H1 (cell line): ENCODE results near the gene PDE2A. TPM values are rescaled to one million over a fixed set of nuclear protein-coding genes. Genes with fewer than 3 reads are reported as not detected.
A peak's percentile ranks its signal among the peaks of the same experiment; 100 is the strongest.

Experiments used
- CTCF ChIA-PET: fragments of 300-600 bp; sonication (Branson Sonifier 250); formaldehyde crosslinking; loops from one replicate; lab custom pipeline; 2021; ENCODE audit not compliant: partially characterized antibody; lab: Charles Lee
- POLR2A ChIA-PET: fragments of 300-600 bp; sonication (Branson Sonifier 250); formaldehyde crosslinking; loops from one replicate; lab custom pipeline; 2021; ENCODE audit warnings: inconsistent platforms; ENCODE audit not compliant: partially characterized antibody; lab: Charles Lee
- DNase-seq, 2 experiments: peaks; one replicate each; pipeline versions ENCODE4 v3.0.0 to v3.0.0-alpha.2; 2010 to 2022; ENCODE audit warnings: low spot score in 2 of 2, low read depth in 1 of 2, mixed read lengths in 1 of 2
- FAIRE-seq: peaks from 2 replicates; lab custom pipeline; 2011; peaks lifted over from hg19 to GRCh38; lab: Jason Lieb, UNC
- H2AFZ ChIP-seq: 2 replicates; pipeline ENCODE4 v1.8.1; 2012; ENCODE audit warnings: low read length, inconsistent platforms
- H2AK5ac ChIP-seq: 2 replicates; pipeline ENCODE4 v1.6.1; 2013; ENCODE audit warnings: low read depth, low read length
- H2BK120ac ChIP-seq: replicated peaks from 2 replicates; pipeline ENCODE3; 2013; ENCODE audit warnings: low read depth, low read length, inconsistent platforms
- H2BK12ac ChIP-seq: 2 replicates; pipeline ENCODE4 v1.6.1; 2013; ENCODE audit warnings: low read depth, low read length
- H2BK15ac ChIP-seq: 2 replicates; pipeline ENCODE4 v1.6.1; 2013; ENCODE audit warnings: low read length
- H2BK20ac ChIP-seq: 2 replicates; pipeline ENCODE4 v1.6.1; 2013; ENCODE audit warnings: low read length
- H2BK5ac ChIP-seq: 2 replicates; pipeline ENCODE4 v1.6.1; 2013; ENCODE audit warnings: low read depth, low read length
- H3K14ac ChIP-seq: 2 replicates; pipeline ENCODE4 v1.6.1; 2013; ENCODE audit warnings: inconsistent platforms; ENCODE audit not compliant: insufficient read length
- H3K18ac ChIP-seq: 2 replicates; pipeline ENCODE4 v1.6.1; 2013; ENCODE audit warnings: low read length; ENCODE audit errors: extremely low read depth
- H3K23ac ChIP-seq: 2 replicates; pipeline ENCODE4 v1.6.1; 2013; ENCODE audit warnings: inconsistent platforms; ENCODE audit not compliant: insufficient read length
- H3K23me2 ChIP-seq: 2 replicates; pipeline ENCODE4 v1.6.1; 2013; ENCODE audit warnings: low read depth, low read length
- H3K27ac ChIP-seq: 2 replicates; pipeline ENCODE4 v1.6.1; 2011; ENCODE audit warnings: low read depth, low read length, inconsistent platforms
- H3K27me3 ChIP-seq, 4 experiments: replicated peaks in 1 of 4; 1 replicate in 1 of 4; 2 replicates in 3 of 4; pipeline versions ENCODE4 v1.6.1 to v1.8.1; 2011 to 2013; ENCODE audit warnings: low read length in 3 of 4, mild to moderate bottlenecking in 3 of 4, inconsistent platforms in 2 of 4, mixed read lengths in 2 of 4, moderate library complexity in 1 of 4; ENCODE audit not compliant: control insufficient read depth in 3 of 4, insufficient read depth in 3 of 4; ENCODE audit errors: extremely low read depth in 1 of 4
- H3K36me3 ChIP-seq, 4 experiments: 2 replicates each; pipeline versions ENCODE4 v1.6.1 to v1.8.1; 2011 to 2013; ENCODE audit warnings: mild to moderate bottlenecking in 4 of 4, low read length in 3 of 4, moderate library complexity in 2 of 4, control low read depth in 1 of 4, inconsistent platforms in 1 of 4; ENCODE audit not compliant: insufficient read depth in 4 of 4, control insufficient read depth in 2 of 4
- H3K4ac ChIP-seq: replicated peaks from 2 replicates; pipeline ENCODE3; 2013; ENCODE audit warnings: low read length, low read depth, mixed read lengths, inconsistent platforms; ENCODE audit not compliant: insufficient read length
- H3K4me1 ChIP-seq, 4 experiments: replicated peaks in 1 of 4; 1 replicate in 1 of 4; 2 replicates in 3 of 4; pipeline versions ENCODE4 v1.6.1 to v1.8.1; 2011 to 2013; ENCODE audit warnings: low read length in 3 of 4, inconsistent platforms in 2 of 4, mixed read lengths in 1 of 4; ENCODE audit not compliant: insufficient read depth in 4 of 4, control insufficient read depth in 3 of 4
- H3K4me2 ChIP-seq, 2 experiments: 2 replicates each; pipeline versions ENCODE4 v1.6.1 to v1.8.1; 2011 to 2013; ENCODE audit warnings: low read depth in 2 of 2, low read length in 2 of 2, control low read depth in 1 of 2, inconsistent platforms in 1 of 2, mild to moderate bottlenecking in 1 of 2; ENCODE audit not compliant: insufficient read depth in 1 of 2
- H3K4me3 ChIP-seq, 4 experiments: fragments of 200-600, 300-600 bp in 1 of 4; sonication (generic), shearing (Covaris generic), sonication (Bioruptor Twin) in 1 of 4; 2 replicates each; pipeline versions ENCODE4 v1.5.1 to v1.8.1; 2011 to 2016; ENCODE audit warnings: low read length in 4 of 4, low read depth in 3 of 4, control low read depth in 2 of 4, inconsistent platforms in 2 of 4, mild to moderate bottlenecking in 2 of 4, mixed read lengths in 1 of 4, moderate library complexity in 1 of 4; ENCODE audit not compliant: insufficient read depth in 2 of 4; ENCODE audit errors: extremely low read depth in 1 of 4
- H3K56ac ChIP-seq: replicated peaks from 2 replicates; pipeline ENCODE3; 2013; ENCODE audit warnings: low read depth, mild to moderate bottlenecking, mixed read lengths, low read length, inconsistent platforms; ENCODE audit not compliant: insufficient read length
- H3K79me1 ChIP-seq: 2 replicates; pipeline ENCODE4 v1.6.1; 2013; ENCODE audit warnings: low read depth, low read length, control low read depth
- H3K79me2 ChIP-seq, 2 experiments: 2 replicates each; pipeline versions ENCODE4 v1.6.1 to v1.8.1; 2012 to 2013; ENCODE audit warnings: low read length in 2 of 2, mild to moderate bottlenecking in 2 of 2, inconsistent platforms in 1 of 2; ENCODE audit not compliant: insufficient read depth in 2 of 2, control insufficient read depth in 1 of 2
- H3K9ac ChIP-seq, 4 experiments: replicated peaks in 1 of 4; 1 replicate in 1 of 4; 2 replicates in 3 of 4; pipeline versions ENCODE4 v1.6.1 to v1.8.1; 2011 to 2013; ENCODE audit warnings: low read depth in 3 of 4, low read length in 3 of 4, control low read depth in 2 of 4, mild to moderate bottlenecking in 2 of 4, moderate library complexity in 2 of 4, inconsistent platforms in 1 of 4; ENCODE audit errors: extremely low read depth in 1 of 4
- H3K9me3 ChIP-seq, 2 experiments: 2 replicates each; pipeline versions ENCODE4 v1.6.1 to v1.8.1; 2012 to 2013; ENCODE audit warnings: mild to moderate bottlenecking in 2 of 2, moderate library complexity in 2 of 2, control low read depth in 1 of 2, inconsistent platforms in 1 of 2, low read depth in 1 of 2, low read length in 1 of 2, mixed read lengths in 1 of 2; ENCODE audit not compliant: insufficient read depth in 2 of 2
- H4K20me1 ChIP-seq, 2 experiments: replicated peaks in 1 of 2; 2 replicates each; pipeline versions ENCODE3 to v1.8.1; 2011 to 2013; ENCODE audit warnings: inconsistent platforms in 2 of 2, low read length in 2 of 2, mild to moderate bottlenecking in 1 of 2; ENCODE audit not compliant: insufficient read depth in 2 of 2, control insufficient read depth in 1 of 2
- H4K5ac ChIP-seq: 2 replicates; pipeline ENCODE4 v1.6.1; 2013; ENCODE audit warnings: low read length, low read depth, mixed read lengths, inconsistent platforms; ENCODE audit not compliant: insufficient read length
- H4K8ac ChIP-seq: 2 replicates; pipeline ENCODE4 v1.8.0; 2013; ENCODE audit warnings: mild to moderate bottlenecking, moderate library complexity, low read length, inconsistent platforms; ENCODE audit not compliant: insufficient read depth; ENCODE audit errors: extremely low read depth
- H4K91ac ChIP-seq: replicated peaks from 2 replicates; pipeline ENCODE3; 2013; ENCODE audit warnings: low read length, mixed read lengths, inconsistent platforms; ENCODE audit not compliant: insufficient read length
- MAX ChIP-seq: IDR thresholded peaks from 2 replicates; pipeline ENCODE4 v1.6.1; 2012; ENCODE audit warnings: inconsistent platforms
- TCF12 ChIP-seq: IDR thresholded peaks from 2 replicates; pipeline ENCODE4 v1.6.1; 2011; ENCODE audit warnings: low read depth, mild to moderate bottlenecking, low read length
- WGBS, 2 experiments: shearing (Covaris generic) in 1 of 2; methylation state at CpG; one replicate each; pipeline versions ENCODE4 v1.1.6 to v1.1.7; 2013 to 2015; ENCODE audit warnings: low lambda C conversion rate in 2 of 2, mixed read lengths in 2 of 2, inconsistent platforms in 1 of 2, low coverage in 1 of 2, missing lambda C conversion rate in 1 of 2; ENCODE audit not compliant: insufficient replicate concordance in 2 of 2, insufficient coverage in 1 of 2, insufficient read length in 1 of 2; ENCODE audit errors: extremely low coverage in 1 of 2, missing lambda C conversion rate in 1 of 2; 5-methylcytosine and 5-hydroxymethylcytosine counted together
- polyA plus RNA-seq, 7 experiments: library from polyadenylated mRNA; depleted of rRNA in 3 of 7; stranded (reverse) in 5 of 7; unstranded in 2 of 7; fragments of >200 nt in 5 of 7; fragments of 200-250 nt in 2 of 7; gene quantifications; 1 replicate in 5 of 7; 2 replicates in 1 of 7; 4 replicates in 1 of 7; pipeline versions ENCODE4 v1.2.1 to v1.2.3, GENCODE V29; 2011 to 2013; ENCODE audit warnings: missing spikeins in 2 of 7, mixed read lengths in 2 of 7
- total RNA-seq: library from RNA; stranded (reverse); fragmentation: NEBNext Ultra II Directional; extraction: Animal tissue kit (Norgen Biotek cat#: 25700); gene quantifications from 2 replicates; pipeline ENCODE4 v1.2.1, GENCODE V29; 2021

Gene PDE2A
- total and polyA plus RNA-seq, 2 of the 8 experiments (the other 6 are each of a cell fraction or from before 2014, with no cell fraction given): 3.4 to 7.1 TPM

GRCh38 chr11:72690166-72690565 is 15.9 kb upstream of the PDE2A start:
- Histone ChIP-seq H3K23ac (no peak overlapping the region), H2AK5ac (no peak overlapping the region), H4K20me1 (peaks cover 0 to 15% of the 10 kb centered on the region in 2 experiments), H3K27me3 (no peaks in the 10 kb centered on the region), H2BK120ac (no peak overlapping the region), H3K27ac (no peak overlapping the region), H3K4ac (no peak overlapping the region), H4K8ac (peak overlapping the region; percentile 3; the same call in 1 of the 2 replicates), H3K18ac (no peak overlapping the region), H2BK15ac (no peak overlapping the region), H3K79me1 (no peaks in the 10 kb centered on the region), H3K36me3 (peaks cover 3 to 17% (median 10%) of the 10 kb centered on the region in 4 experiments; a peak in 7 of 8 replicates), H3K56ac (no peak overlapping the region), H2AFZ (no peak overlapping the region), H2BK20ac (no peak overlapping the region), H3K4me3 (no peak overlapping the region), H3K14ac (no peak overlapping the region), H4K91ac (no peak overlapping the region), H4K5ac (no peak overlapping the region), H2BK12ac (no peak overlapping the region), H3K23me2 (no peaks in the 10 kb centered on the region), H3K4me2 (no peak overlapping the region), H3K4me1 (no peaks in the 10 kb centered on the region), H3K9ac (no peak overlapping the region), H3K9me3 (no peaks in the 10 kb centered on the region), H3K79me2 (no peaks in the 10 kb centered on the region), H2BK5ac (no peak overlapping the region)
- POLR2A ChIA-PET: interaction anchor here (1.2 kb wide), 1 partner anchor 14 kb away, joined by 4 read pairs; no protein-coding TSS in a partner anchor
- TF ChIP-seq TCF12: no peak
- no peak for TF ChIP-seq MAX
- CTCF ChIA-PET: interaction anchor here (0.6 to 2.4 kb wide), 4 partner anchors 23 to 90 kb away, joined by 3 to 8 read pairs (median 3); no protein-coding TSS in a partner anchor
- FAIRE-seq (no peak), DNase-seq (no peak)
- WGBS, 2 experiments: 93% methylated on average over 4 of the region's 4 CpGs; no CpG with 5 or more reads in 1 of the 2 experiments
